Measurements from ENCODE around the gene ACOT6.

Gene ACOT6

DNA sequence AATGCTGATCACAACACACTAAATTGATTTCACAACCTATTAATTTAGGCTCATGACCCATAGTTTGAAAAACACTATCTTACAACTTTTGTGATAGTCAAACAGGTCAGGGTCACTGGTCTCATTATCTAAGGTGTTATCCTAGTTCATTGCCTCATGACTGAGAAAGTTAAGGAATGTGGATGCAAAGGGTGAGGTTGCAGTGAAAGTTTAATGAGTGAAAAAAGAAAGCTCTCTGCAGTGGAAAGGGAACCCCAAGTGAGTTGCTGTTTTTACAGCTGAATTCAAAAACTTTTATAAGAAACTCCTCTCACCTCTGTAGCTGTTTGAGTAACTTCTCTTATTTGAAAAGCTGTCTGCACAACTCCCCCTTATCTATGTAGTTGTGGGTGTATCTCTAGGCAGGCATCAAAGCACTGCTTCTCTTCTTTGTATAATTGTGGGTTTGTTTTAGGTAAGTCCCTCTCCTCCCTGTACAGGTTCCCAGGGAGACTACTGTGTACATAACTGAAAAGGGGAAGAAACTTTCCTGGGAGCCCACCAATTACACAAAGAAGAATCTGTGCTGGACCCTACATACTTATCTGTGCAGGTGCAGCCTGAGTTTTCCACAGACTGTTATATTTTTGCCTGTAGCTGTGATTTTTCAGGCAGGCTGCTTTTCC is 51.4 kb downstream of the ACOT6 start:
- Histone ChIP-seq H3K36me3 (ENCODE audit: insufficient read depth) (no peaks in the 10 kb centered on the region), H3K4me3 (IDR thresholded peaks at IDR 0.05; ENCODE audit: insufficient read depth, low read depth, low read length) (no peak overlapping the region), H3K27me3 (ENCODE audit: insufficient read depth, low read depth) (no peaks in the 10 kb centered on the region), H3K4me2 (no peak overlapping the region), H3K27ac (no peak overlapping the region), H2AFZ (ENCODE audit: low read depth) (no peak overlapping the region), H4K20me1 (ENCODE audit: insufficient read depth) (no peaks in the 10 kb centered on the region), H3K79me2 (ENCODE audit: insufficient read depth, low read depth) (no peaks in the 10 kb centered on the region), H3K4me1 (ENCODE audit: low read depth, poor library complexity, severe bottlenecking) (no peaks in the 10 kb centered on the region), H3K9ac (no peak overlapping the region)
- no peak for TF ChIP-seq CTCF (conservative IDR thresholded peaks at IDR 0.05; ENCODE audit: low read depth, low read length)

DNA sequence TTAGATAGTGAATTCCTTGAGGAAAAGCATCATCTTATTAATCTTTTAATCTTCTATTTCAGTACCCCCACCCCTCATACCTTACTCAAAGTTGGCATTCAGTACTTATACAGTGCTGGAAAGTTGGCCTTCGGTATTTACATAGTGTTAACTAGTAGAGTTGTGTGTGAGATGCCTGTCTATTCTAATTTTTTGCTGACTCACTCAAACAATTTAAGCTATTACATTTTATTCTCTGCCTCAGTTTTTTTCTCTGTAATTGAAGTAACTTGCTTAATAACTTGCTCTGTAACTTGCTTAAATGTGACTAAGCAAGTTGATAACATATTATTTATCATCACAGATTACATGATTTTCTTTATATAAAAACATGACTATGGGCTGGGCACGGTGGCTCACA is 52.8 kb downstream of the ACOT6 start:
- no peak overlapping the region for H3K4me3 ChIP-seq (IDR thresholded peaks at IDR 0.05; ENCODE audit: insufficient read depth, low read depth, low read length)
- H3K4me2 ChIP-seq = no peak overlapping the region
- H3K36me3 ChIP-seq (ENCODE audit: insufficient read depth) = no peaks in the 10 kb centered on the region
- no peaks in the 10 kb centered on the region for H3K27me3 ChIP-seq (ENCODE audit: insufficient read depth, low read depth)
- no peak for TF ChIP-seq CTCF (conservative IDR thresholded peaks at IDR 0.05; ENCODE audit: low read depth, low read length)
- no peaks in the 10 kb centered on the region for H3K79me2 ChIP-seq (ENCODE audit: insufficient read depth, low read depth)
- H3K4me1 ChIP-seq (ENCODE audit: low read depth, poor library complexity, severe bottlenecking) = no peaks in the 10 kb centered on the region
- H2AFZ ChIP-seq (ENCODE audit: low read depth) = no peak overlapping the region
- H4K20me1 ChIP-seq (ENCODE audit: insufficient read depth) = no peaks in the 10 kb centered on the region
- H3K27ac ChIP-seq = no peak overlapping the region
- no peak overlapping the region for H3K9ac ChIP-seq

GRCh38 chr14:73666583-73666982 is 54.3 kb downstream of the ACOT6 start:
- Histone ChIP-seq H3K4me2 (no peak overlapping the region), H3K9ac (no peak overlapping the region)

GRCh38 chr14:73667854-73668253 is 55.5 kb downstream of the ACOT6 start:
- Histone ChIP-seq H2AFZ (ENCODE audit: low read depth) (no peak overlapping the region), H3K36me3 (ENCODE audit: insufficient read depth) (no peaks in the 10 kb centered on the region), H4K20me1 (ENCODE audit: insufficient read depth) (no peaks in the 10 kb centered on the region), H3K27ac (no peak overlapping the region), H3K9ac (no peak overlapping the region), H3K4me2 (no peak overlapping the region), H3K27me3 (ENCODE audit: insufficient read depth, low read depth) (no peaks in the 10 kb centered on the region), H3K4me1 (ENCODE audit: low read depth, poor library complexity, severe bottlenecking) (no peaks in the 10 kb centered on the region), H3K79me2 (ENCODE audit: insufficient read depth, low read depth) (no peaks in the 10 kb centered on the region), H3K4me3 (IDR thresholded peaks at IDR 0.05; ENCODE audit: insufficient read depth, low read depth, low read length) (no peak overlapping the region)
- TF ChIP-seq CTCF (conservative IDR thresholded peaks at IDR 0.05; ENCODE audit: low read depth, low read length) = no peak

More at GRCh38 chr14:73666583-73666982, 54.3 kb downstream of the ACOT6 start:
- H3K36me3 ChIP-seq (ENCODE audit: insufficient read depth) = no peaks in the 10 kb centered on the region
- no peak overlapping the region for H3K4me3 ChIP-seq (IDR thresholded peaks at IDR 0.05; ENCODE audit: insufficient read depth, low read depth, low read length)
- no peaks in the 10 kb centered on the region for H4K20me1 ChIP-seq (ENCODE audit: insufficient read depth)
- no peak overlapping the region for H2AFZ ChIP-seq (ENCODE audit: low read depth)
- no peaks in the 10 kb centered on the region for H3K79me2 ChIP-seq (ENCODE audit: insufficient read depth, low read depth)
- no peaks in the 10 kb centered on the region for H3K27me3 ChIP-seq (ENCODE audit: insufficient read depth, low read depth)
- TF ChIP-seq CTCF (conservative IDR thresholded peaks at IDR 0.05; ENCODE audit: low read depth, low read length) = no peak
- H3K4me1 ChIP-seq (ENCODE audit: low read depth, poor library complexity, severe bottlenecking) = no peaks in the 10 kb centered on the region
- H3K27ac ChIP-seq = no peak overlapping the region
